GM13976 (cell line): ENCODE measurements around the gene PTPRR.

Source experiments
- DNase-seq: peaks from one replicate; pipeline ENCODE4 v3.0.0; 2012; ENCODE audit warnings: low spot score
- CTCF ChIP-seq: IDR thresholded peaks from 2 replicates; pipeline ENCODE4 v1.5.1; 2012; ENCODE audit warnings: borderline replicate concordance, mild to moderate bottlenecking; ENCODE audit not compliant: insufficient read depth; ENCODE audit errors: extremely low read depth, missing control alignments, control extremely low read depth
- in situ Hi-C: fragments of 300-500 bp; cut with MboI; formaldehyde crosslinking; loops from one replicate; pipeline ENCODE4 v1.12.0; 2022; ENCODE audit warnings: low sequenced_read_pairs, mixed read lengths, inconsistent platforms; ENCODE audit not compliant: unreplicated experiment

Gene PTPRR

GRCh38 chr12:70628701-70629480 is 291.6 kb downstream of the PTPRR start:
- no peak for TF ChIP-seq CTCF
- in situ Hi-C loops = no loop called here
- no peak for DNase-seq

- in situ Hi-C loops = no loop called here
- TF ChIP-seq CTCF = no peak
- DNase-seq = no peak
These were observed 292.9 kb downstream of the PTPRR start for GRCh38 chr12:70627677-70628076.

- no peak for DNase-seq
- in situ Hi-C loops = no loop called here
- no peak for TF ChIP-seq CTCF
These were observed 294.4 kb downstream of the PTPRR start for GRCh38 chr12:70626180-70626579.

GRCh38 chr12:70619471-70620152 is 300.9 kb downstream of the PTPRR start:
- in situ Hi-C loops = no loop called here
- no peak for DNase-seq
- TF ChIP-seq CTCF = no peak

DNA sequence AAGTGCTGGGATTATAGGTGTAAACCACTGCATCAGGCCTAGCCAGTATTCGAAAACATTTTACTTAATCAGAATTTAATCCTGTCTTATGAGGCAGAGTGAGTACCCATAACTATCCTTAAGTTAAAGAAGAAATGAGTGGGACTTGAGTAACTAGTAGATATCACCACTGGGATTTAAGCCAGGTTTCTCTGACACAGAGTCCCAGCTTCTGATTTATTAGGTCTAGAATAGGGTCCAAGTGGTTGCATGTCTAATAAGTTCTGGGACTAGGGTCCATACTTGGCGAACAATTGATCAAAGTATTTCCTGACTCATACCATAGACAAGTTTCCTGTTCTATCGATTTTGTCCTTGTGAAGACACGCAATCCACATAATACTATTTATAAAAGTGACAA is 302.2 kb downstream of the PTPRR start:
- in situ Hi-C loops = no loop called here
- TF ChIP-seq CTCF = no peak
- DNase-seq = no peak

GRCh38 chr12:70617450-70617849 is 303.1 kb downstream of the PTPRR start:
- TF ChIP-seq CTCF = no peak
- in situ Hi-C loops = no loop called here
- no peak for DNase-seq
